ENCODE results near the gene CCL5.

DNA sequence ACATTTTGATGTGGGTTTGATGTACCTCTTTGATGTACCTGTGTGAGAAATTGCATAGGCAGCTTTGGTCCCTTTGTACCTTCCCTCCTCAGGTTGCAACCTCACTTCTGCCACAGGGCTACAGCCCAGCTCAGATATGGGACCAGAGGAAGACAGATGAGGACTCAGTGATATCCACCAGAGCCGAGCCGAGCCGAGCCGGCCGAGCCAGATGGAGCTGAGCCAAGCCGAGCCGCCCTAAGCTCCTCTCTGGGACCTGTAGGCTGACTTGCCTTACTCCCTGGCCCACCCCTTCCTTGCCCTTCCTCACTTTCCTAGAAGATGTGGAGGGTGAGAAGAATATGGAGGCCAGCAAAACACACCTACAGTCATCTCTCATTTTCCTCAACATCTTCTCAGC lies 15.3 kb downstream of the CCL5 start:
- TF ChIP-seq, protein P1, sequence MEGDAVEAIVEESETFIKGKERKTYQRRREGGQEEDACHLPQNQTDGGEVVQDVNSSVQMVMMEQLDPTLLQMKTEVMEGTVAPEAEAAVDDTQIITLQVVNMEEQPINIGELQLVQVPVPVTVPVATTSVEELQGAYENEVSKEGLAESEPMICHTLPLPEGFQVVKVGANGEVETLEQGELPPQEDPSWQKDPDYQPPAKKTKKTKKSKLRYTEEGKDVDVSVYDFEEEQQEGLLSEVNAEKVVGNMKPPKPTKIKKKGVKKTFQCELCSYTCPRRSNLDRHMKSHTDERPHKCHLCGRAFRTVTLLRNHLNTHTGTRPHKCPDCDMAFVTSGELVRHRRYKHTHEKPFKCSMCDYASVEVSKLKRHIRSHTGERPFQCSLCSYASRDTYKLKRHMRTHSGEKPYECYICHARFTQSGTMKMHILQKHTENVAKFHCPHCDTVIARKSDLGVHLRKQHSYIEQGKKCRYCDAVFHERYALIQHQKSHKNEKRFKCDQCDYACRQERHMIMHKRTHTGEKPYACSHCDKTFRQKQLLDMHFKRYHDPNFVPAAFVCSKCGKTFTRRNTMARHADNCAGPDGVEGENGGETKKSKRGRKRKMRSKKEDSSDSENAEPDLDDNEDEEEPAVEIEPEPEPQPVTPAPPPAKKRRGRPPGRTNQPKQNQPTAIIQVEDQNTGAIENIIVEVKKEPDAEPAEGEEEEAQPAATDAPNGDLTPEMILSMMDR (optimal IDR thresholded peaks at IDR 0.05 in 1 of 3, IDR thresholded peaks at IDR 0.05 in 1 of 3, conservative IDR thresholded peaks at IDR 0.05 in 1 of 3; ENCODE audit: extremely low read depth in 1 of 3, insufficient read depth in 2 of 3, low read length in 3 of 3), result no peak
- TF ChIP-seq EZH2 (IDR thresholded peaks at IDR 0.05; ENCODE audit: low read length), result no peak
